HG02852 (cell line): ENCODE measurements around the gene GUK1.
"Not testable (repeated sequence)": the region's sequence is repeated elsewhere in the genome, so short reads cannot be mapped to it uniquely, and the experiment has no call there.

Experiments used
- ATAC-seq: cut with Tn5 transposase; IDR thresholded peaks from one replicate; pipeline ENCODE4 v1.9.1; 2021; ENCODE audit warnings: mild to moderate bottlenecking, moderate library complexity; ENCODE audit not compliant: unreplicated experiment

The GUK1 gene

DNA sequence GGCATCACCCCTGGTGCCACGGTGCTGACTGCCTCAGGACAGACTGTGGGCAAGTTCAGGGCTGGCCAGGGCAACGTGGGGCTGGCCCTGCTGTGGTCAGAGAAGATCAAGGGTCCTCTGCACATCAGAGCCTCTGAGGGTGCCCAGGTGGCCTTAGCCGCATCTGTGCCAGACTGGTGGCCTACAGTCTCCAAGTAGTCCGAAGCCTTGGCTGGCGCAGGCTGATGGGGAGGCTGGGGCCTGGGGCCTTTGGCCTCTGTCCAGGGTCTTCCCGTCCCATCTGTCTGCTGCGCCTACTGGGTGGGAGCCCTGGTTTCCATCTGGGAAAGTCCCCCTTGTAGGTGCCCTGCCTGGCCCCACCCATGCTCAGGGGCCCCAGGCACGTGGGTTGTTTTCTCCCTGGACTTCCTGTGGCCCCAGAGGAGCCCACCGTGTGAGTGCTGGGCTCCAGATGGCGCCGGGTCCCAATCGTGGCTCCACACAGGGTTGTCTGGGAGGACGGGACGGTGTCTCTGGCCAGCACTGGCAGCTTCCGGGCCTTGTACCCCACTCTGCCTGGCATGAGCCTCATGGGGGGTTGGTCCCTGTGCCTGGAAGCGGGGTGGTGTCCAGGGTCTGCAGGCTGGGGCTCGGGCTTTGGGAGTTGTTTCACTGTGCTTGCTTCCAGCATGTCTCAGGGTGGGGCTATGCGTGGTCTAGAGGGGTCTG lies 35.4 kb downstream of the GUK1 start:
- ATAC-seq = no peak

- no peak for ATAC-seq
Measured at GRCh38 chr1:228176024-228176395, 35.9 kb downstream of the GUK1 start.

- no peak for ATAC-seq
Measured at GRCh38 chr1:228176461-228177182, 36.5 kb downstream of the GUK1 start.

- no peak for ATAC-seq
Measured at GRCh38 chr1:228177183-228177475, 37.0 kb downstream of the GUK1 start.

DNA sequence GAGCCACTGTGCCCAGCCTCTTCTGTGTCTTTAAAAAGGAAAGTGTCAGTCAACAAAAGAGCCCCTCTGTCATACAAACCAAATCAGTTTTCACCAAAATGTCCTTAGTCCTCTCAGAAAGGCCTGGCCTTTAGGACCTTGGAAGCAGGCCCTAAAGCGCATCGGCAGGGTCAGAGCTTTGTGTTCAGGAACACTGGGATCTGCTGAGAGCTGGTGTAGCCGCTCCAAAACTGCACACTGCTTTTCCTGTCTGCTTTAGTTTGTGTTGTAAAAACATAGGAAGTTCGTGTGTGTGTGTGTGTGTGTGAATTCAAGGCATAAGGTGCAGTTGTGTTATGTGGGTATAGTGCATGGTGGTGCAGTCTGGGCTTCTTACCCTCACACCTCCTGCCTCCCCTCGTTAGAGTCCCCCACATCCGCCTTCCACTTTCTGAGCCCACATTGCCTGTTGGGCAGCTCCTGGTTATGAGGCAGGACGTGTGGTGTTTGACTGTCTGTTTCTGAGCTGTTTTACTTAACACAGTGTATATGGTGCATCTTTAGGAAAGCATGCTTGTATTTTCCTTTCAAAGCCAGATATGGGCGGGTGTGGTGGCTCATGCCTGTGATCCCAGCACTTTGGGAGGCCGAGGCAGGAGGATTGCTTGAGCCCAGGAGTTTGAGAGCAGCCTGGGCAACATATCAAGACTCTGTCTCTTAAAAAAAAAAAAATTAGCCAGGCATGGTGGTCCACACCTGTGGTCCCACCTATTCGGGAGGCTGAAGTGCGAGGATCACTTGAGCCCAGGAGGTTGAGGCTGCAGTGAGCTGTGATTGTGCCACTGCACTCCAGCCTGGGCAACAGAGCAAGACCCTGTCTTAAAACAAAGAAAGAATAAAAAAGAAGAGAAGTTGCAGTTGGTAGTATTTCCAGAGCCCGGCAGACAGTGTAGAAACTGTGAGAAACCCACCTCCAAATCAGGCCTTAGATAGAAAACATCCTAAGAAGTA lies 37.9 kb downstream of the GUK1 start:
- no peak for ATAC-seq

- ATAC-seq = no peak
Measured at GRCh38 chr1:228178737-228179684, 38.9 kb downstream of the GUK1 start.

DNA sequence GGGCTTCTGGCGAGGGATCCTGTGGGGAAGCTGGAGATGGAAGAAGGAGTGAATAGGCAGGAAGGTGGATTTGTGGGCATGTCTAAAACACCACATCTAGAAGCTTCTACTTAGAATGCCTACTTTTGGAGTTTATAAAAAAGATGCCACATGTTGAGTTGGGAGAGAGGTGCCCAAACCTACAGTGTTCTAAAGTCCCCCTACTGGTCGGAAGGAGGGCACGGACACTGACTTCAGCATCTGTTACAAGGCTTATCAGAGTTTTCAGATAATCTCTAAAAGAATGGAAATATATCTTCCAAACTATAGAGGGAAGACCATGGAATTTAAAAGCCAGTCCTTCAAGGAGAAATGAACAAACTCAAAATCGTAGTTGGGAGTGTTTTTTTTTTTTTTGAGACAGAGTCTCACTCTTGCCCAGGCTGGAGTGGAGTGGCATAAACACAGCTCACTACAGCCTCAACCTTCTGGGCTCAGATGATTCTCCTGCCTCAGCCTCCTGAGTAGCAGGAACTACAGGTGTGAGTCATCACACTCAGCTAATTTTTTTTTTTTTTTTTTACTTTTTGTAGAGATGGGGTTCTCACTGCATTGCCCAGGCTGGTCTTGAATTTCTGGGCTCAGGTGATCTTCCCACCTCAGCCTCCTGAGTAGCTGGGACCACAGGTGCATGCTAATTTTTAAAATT lies 40.3 kb downstream of the GUK1 start:
- ATAC-seq = no peak

DNA sequence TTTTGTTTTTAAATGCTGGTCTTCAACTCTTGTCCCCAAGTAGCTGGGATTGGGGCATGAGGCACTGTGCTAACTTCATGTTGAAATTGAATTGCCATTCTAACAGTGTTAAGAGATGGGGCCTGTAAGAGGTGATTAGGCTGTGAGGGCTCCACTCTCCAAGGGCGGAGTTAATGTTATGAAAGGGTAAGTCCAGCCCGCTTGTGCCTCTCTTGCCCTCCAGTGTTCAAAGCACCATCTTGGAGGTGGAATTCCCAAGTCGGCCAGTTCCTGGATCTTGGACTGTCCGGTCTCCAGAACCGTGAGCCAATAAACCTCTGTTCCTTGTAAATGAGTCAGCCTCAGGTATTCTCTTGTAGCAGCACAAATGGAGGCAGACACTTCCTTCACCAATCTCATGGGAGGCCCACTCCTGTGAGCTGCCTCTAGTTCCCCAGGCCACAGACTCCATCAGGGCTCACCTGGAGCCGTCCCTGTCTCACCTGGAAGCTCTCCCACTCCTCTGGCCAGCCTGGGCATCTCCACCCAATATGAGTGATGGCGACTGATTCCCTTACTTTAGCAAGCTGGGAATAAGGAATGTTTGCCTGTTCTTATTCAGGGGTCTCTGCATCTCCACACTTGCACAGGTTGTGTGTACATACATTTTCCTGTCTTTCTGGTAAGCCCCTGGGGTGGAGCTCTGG lies 41.0 kb downstream of the GUK1 start:
- ATAC-seq = no peak

DNA sequence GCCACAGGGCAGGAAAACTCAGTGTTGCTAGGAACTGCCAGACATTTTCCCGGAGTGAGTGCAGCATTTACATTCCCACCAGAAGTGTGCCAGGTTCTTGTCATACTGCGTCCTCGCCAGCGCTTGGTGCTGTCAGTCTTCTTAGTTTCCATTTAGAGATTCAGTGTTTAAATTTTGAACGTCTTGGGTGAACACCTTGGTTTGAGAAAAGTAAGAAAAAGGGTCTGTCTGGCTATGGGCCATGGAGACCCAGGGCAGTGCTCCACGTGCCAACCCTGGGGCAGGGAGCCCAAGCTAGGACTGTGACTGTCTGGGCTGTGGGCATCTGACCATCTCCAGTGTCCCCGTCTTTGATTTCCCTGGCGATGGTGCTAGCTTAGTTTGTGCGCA lies 41.6 kb downstream of the GUK1 start:
- ATAC-seq = no peak

DNA sequence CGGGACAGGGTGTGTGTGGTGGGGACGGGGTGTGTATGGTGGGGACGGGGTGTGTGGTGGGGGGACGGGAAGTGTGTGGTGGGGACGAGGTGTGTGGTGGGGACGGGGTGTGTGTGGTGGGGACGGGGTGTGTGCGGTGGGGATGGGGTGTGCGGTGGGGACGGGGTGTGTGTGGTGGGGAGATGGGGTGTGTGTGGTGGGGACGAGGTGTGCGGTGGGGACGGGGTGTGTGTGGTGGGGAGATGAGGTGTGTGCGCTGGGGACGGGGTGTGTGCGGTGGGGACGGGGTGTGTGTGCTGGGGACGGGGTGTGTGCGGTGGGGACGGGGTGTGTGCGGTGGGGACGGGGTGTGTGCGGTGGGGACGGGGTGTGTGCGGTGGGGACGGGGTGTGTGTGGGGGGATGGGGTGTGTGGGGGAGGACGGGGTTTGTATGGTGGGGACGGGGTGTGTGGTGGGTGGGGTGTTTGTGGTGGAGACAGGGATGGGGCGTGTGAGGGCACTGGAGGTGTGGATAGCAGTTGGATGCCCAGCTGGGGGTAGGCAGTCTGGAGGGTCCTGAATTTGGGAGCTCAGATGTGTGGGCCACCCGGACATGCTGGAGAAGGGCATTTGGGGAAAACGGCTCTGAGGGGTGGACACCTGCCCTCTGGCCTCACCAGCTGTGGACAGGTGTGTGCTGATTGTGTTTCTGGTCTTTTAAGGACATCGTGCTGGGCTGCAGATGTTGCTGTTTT lies 42.4 kb downstream of the GUK1 start:
- no peak for ATAC-seq

GRCh38 chr1:228184152-228184551 lies 44.1 kb downstream of the GUK1 start:
- ATAC-seq = no peak

- ATAC-seq = no peak
Measured at GRCh38 chr1:228185641-228185965, 45.5 kb downstream of the GUK1 start.

DNA sequence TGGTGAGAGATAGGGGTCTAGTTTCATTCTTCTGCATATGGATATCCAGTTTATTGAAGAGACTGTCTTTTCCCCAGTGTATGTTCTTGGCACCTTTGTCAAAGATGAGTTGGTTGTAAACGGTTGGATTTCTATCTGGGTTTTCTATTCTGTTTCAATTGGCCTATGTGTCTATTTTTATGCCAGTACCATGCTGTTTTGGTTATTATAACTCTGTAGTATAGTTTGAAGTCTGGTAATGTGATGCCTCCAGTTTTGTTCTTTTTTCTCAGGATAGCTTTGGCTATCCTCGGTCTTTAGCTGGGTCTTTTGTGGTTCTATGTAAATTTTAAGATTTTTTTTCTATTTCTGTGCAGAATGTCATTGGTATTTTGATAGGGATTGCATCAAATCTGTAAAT lies 48.2 kb downstream of the GUK1 start:
- not testable (repeated sequence) for ATAC-seq

DNA sequence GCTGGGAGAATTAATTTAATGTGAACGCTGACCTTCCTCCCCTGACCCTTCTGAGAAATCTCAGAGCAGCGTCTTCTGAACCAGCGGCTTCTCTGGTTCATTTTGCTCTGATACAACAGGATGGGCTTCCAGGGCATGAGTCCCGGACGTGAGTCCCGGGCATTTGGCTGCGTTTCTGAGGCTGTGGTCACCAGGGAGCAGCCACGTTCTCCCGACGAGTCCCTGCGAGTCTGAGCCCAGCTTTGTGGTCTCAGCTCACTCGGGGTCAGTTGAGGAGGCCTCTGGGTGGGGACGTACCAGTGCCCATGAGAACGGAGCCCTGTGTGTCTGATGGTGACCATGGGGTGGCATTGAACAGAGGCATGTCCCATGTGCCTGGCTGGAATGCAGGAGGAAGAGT lies 50.1 kb downstream of the GUK1 start:
- ATAC-seq = no peak

DNA sequence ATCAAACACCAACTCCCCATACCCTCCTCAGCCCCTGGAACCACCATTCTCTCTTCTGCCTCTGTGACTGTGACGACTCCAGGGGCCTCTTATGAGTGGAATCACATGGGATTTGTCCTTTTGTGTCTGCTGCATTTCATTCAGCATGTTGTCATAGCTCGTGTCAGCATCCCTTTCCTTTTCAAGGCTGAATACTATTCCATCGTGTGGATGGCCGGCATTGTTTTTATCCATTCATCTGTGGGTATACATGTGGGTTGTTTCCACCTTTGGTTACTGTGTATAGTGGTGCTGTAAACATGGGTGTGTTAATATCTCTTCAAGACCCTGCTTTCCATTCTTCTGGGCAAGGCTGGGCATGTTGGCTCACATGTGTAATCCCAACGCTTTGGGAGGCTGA lies 50.7 kb downstream of the GUK1 start:
- no peak for ATAC-seq

- ATAC-seq = no peak
Measured at GRCh38 chr1:228194436-228194835, 54.4 kb downstream of the GUK1 start.

DNA sequence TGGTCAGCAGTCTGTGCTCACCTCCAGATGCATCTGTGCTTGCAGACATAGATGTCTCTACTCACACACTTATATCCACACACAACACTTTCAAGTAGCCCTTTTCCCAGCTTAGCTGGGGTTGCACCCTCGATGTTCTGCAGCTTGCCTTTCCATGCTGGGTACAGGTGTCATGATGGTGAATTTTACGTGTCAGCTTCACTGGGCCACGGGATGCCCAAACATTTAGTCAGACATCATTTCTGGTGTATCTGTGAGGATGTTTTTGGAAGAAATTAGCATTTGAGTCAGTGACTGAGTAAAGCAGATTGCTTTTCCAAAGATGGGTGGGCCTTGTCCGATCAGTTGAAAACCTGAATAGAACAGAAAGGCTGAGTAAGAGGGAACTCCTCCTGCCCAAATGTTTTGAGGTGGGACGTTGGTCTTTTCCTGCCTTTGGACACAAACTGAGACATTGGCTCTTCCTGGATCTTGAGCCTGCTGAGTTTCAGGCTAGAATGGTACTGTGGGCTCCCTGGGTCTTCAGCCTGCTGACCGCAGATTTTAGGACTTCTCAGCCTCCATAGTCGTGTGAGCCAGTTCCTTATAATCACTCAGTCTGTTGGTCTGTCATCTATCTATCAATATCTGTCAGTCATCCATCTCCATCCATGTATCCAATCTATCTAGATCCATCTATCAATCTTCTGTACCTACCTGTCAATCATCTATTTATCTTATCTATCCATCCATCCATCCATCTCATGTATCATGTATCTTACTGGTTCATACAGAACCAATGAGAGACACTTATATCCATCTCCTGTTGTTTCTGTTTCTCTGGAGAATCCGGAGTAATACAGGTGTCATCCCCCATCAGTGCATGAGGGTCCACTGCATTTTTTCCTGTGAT lies 55.1 kb downstream of the GUK1 start:
- ATAC-seq = no peak

- ATAC-seq = no peak
Measured at GRCh38 chr1:228197555-228198147, 57.6 kb downstream of the GUK1 start.
